NCI-H1092 (cell line): Measurements from ENCODE around the gene FAAP24.
A peak's percentile ranks its signal among the peaks of the same experiment; 100 is the strongest.
"Not testable (repeated sequence)": the region's sequence is repeated elsewhere in the genome, so short reads cannot be mapped to it uniquely, and the experiment has no call there.

Experiments used
- DNase-seq: peaks from one replicate; lab custom pipeline; 2025; lab: John Stamatoyannopoulos, UW

FAAP24 gene

GRCh38 chr19:32998722-32999121 is 26.7 kb downstream of the FAAP24 start:
- no peak for DNase-seq

GRCh38 chr19:33000510-33000909 is 28.5 kb downstream of the FAAP24 start:
- no peak for DNase-seq

GRCh38 chr19:33000910-33001309 is 28.9 kb downstream of the FAAP24 start:
- DNase-seq, result no peak

GRCh38 chr19:33002126-33002865 is 30.3 kb downstream of the FAAP24 start:
- peak; percentile 37 for DNase-seq

GRCh38 chr19:33003424-33004024 is 31.5 kb downstream of the FAAP24 start:
- DNase-seq, result not testable (repeated sequence)

- no peak for DNase-seq
Measured at GRCh38 chr19:33005440-33005839, 33.4 kb downstream of the FAAP24 start.

- DNase-seq, result no peak
Measured at GRCh38 chr19:33008738-33009137, 36.7 kb downstream of the FAAP24 start.

GRCh38 chr19:33010891-33011290 is 38.8 kb downstream of the FAAP24 start:
- DNase-seq, result not testable (repeated sequence)

- DNase-seq, result no peak
Measured at GRCh38 chr19:33022472-33023116, 50.6 kb downstream of the FAAP24 start.

- DNase-seq, result no peak
Measured at GRCh38 chr19:33024398-33024797, 52.4 kb downstream of the FAAP24 start.

GRCh38 chr19:33025468-33026238 is 53.6 kb downstream of the FAAP24 start:
- not testable (repeated sequence) for DNase-seq

- not testable (repeated sequence) for DNase-seq
Measured at GRCh38 chr19:33026602-33027001, 54.6 kb downstream of the FAAP24 start.
